Memory B cell (primary cell): ENCODE measurements around the gene TECPR1.

Source experiments
- ATAC-seq: fragments of 150-1000 bp; cut with Tn5 transposase; 2 replicates; pipeline ENCODE4 v1.10.0; 2021; ENCODE audit warnings: low read depth, mild to moderate bottlenecking, moderate library complexity
- DNase-seq, 2 donors: peaks; one replicate each; pipeline ENCODE4 v3.0.0; 2022; ENCODE audit warnings: low spot score in 2 of 2
- H3K27ac Mint-ChIP-seq: one replicate; pipeline ENCODE4 v1.8.0; 2022; ENCODE audit warnings: mild to moderate bottlenecking, moderate library complexity, mixed read lengths
- H3K27me3 Mint-ChIP-seq: one replicate; pipeline ENCODE4 v1.8.0; 2022; ENCODE audit warnings: mixed read lengths
- H3K36me3 Mint-ChIP-seq: one replicate; pipeline ENCODE4 v1.8.0; 2022; ENCODE audit warnings: mild to moderate bottlenecking, mixed read lengths
- H3K4me1 Mint-ChIP-seq: one replicate; pipeline ENCODE4 v1.8.0; 2022; ENCODE audit warnings: mixed read lengths
- H3K4me3 Mint-ChIP-seq: one replicate; pipeline ENCODE4 v1.8.0; 2022; ENCODE audit warnings: mild to moderate bottlenecking, moderate library complexity, mixed read lengths
- H3K9me3 Mint-ChIP-seq: one replicate; pipeline ENCODE4 v1.8.0; 2022; ENCODE audit warnings: mixed read lengths

Gene TECPR1

GRCh38 chr7:98209166-98209920 lies 42.7 kb downstream of the TECPR1 start:
- Mint-ChIP-seq H3K36me3 (peaks cover 29% of the 10 kb centered on the region), H3K27ac (no peak overlapping the region), H3K27me3 (peaks cover 17% of the 10 kb centered on the region), H3K4me3 (peak overlapping the region; percentile 60), H3K9me3 (no peaks in the 10 kb centered on the region), H3K4me1 (peaks cover 13% of the 10 kb centered on the region)
- no peak for DNase-seq
- ATAC-seq = no peak

GRCh38 chr7:98206451-98207330 lies 45.3 kb downstream of the TECPR1 start:
- ATAC-seq (no peak), DNase-seq (no peak)
- Mint-ChIP-seq H3K4me3 (no peak overlapping the region), H3K27ac (no peak overlapping the region), H3K9me3 (no peaks in the 10 kb centered on the region), H3K36me3 (peaks cover 29% of the 10 kb centered on the region), H3K4me1 (peaks cover 22% of the 10 kb centered on the region), H3K27me3 (peaks cover 14% of the 10 kb centered on the region)

GRCh38 chr7:98205162-98205845 lies 46.7 kb downstream of the TECPR1 start:
- H3K36me3 Mint-ChIP-seq = peaks cover 29% of the 10 kb centered on the region

GRCh38 chr7:98204670-98205069 lies 47.4 kb downstream of the TECPR1 start:
- Mint-ChIP-seq H3K9me3 (no peaks in the 10 kb centered on the region), H3K4me3 (peak overlapping the region; percentile 37), H3K27me3 (peaks cover 11% of the 10 kb centered on the region), H3K4me1 (peaks cover 34% of the 10 kb centered on the region), H3K36me3 (peaks cover 32% of the 10 kb centered on the region), H3K27ac (no peak overlapping the region)
- DNase-seq (no peak), ATAC-seq (no peak)

More at GRCh38 chr7:98205162-98205845, 46.7 kb downstream of the TECPR1 start:
- H3K27me3 Mint-ChIP-seq = peaks cover 12% of the 10 kb centered on the region
- peaks cover 32% of the 10 kb centered on the region for H3K4me1 Mint-ChIP-seq
- H3K27ac Mint-ChIP-seq = no peak overlapping the region
- H3K4me3 Mint-ChIP-seq = no peak overlapping the region
- ATAC-seq (no peak), DNase-seq (no peak)
- H3K9me3 Mint-ChIP-seq = no peaks in the 10 kb centered on the region

GRCh38 chr7:98203964-98204605 lies 47.9 kb downstream of the TECPR1 start:
- no peak for ATAC-seq
- Mint-ChIP-seq H3K4me1 (peaks cover 38% of the 10 kb centered on the region), H3K36me3 (peaks cover 35% of the 10 kb centered on the region), H3K4me3 (peak overlapping the region; percentile 77), H3K9me3 (peaks cover 3% of the 10 kb centered on the region), H3K27ac (peak overlapping the region; percentile 86), H3K27me3 (peaks cover 10% of the 10 kb centered on the region)
- DNase-seq = no peak

- Mint-ChIP-seq H3K27ac (peak overlapping the region; percentile 86), H3K4me1 (peaks cover 39% of the 10 kb centered on the region), H3K36me3 (peaks cover 37% of the 10 kb centered on the region), H3K4me3 (peak overlapping the region; percentile 77), H3K27me3 (peaks cover 10% of the 10 kb centered on the region), H3K9me3 (peaks cover 3% of the 10 kb centered on the region)
- DNase-seq (peak; percentile 43 to 49), ATAC-seq (peak; percentile 48)
These were observed 48.6 kb downstream of the TECPR1 start for GRCh38 chr7:98203261-98203963.

- ATAC-seq (peak; percentile 93), DNase-seq (peak; percentile 73 to 84)
- peaks cover 10% of the 10 kb centered on the region for H3K27me3 Mint-ChIP-seq
- H3K27ac Mint-ChIP-seq = peak overlapping the region; percentile 86
- peak overlapping the region; percentile 77 for H3K4me3 Mint-ChIP-seq
- peaks cover 3% of the 10 kb centered on the region for H3K9me3 Mint-ChIP-seq
- peaks cover 39% of the 10 kb centered on the region for H3K36me3 Mint-ChIP-seq
- peaks cover 39% of the 10 kb centered on the region for H3K4me1 Mint-ChIP-seq
These were observed 49.5 kb downstream of the TECPR1 start for GRCh38 chr7:98202367-98203195.

GRCh38 chr7:98200364-98200763 lies 51.7 kb downstream of the TECPR1 start:
- Mint-ChIP-seq H3K4me3 (peak overlapping the region; percentile 57), H3K9me3 (peaks cover 3% of the 10 kb centered on the region), H3K36me3 (peaks cover 29% of the 10 kb centered on the region), H3K27me3 (peaks cover 13% of the 10 kb centered on the region), H3K27ac (peak overlapping the region; percentile 40), H3K4me1 (peaks cover 44% of the 10 kb centered on the region)
- ATAC-seq (peak; percentile 3), DNase-seq (no peak)

GRCh38 chr7:98199131-98199530 lies 52.9 kb downstream of the TECPR1 start:
- Mint-ChIP-seq H3K9me3 (peaks cover 3% of the 10 kb centered on the region), H3K4me3 (no peak overlapping the region), H3K36me3 (peaks cover 25% of the 10 kb centered on the region), H3K27ac (no peak overlapping the region), H3K4me1 (peaks cover 41% of the 10 kb centered on the region), H3K27me3 (peaks cover 10% of the 10 kb centered on the region)
- no peak for DNase-seq
- ATAC-seq = no peak

- Mint-ChIP-seq H3K27ac (no peak overlapping the region), H3K4me3 (no peak overlapping the region), H3K4me1 (peaks cover 29% of the 10 kb centered on the region), H3K36me3 (peaks cover 34% of the 10 kb centered on the region), H3K9me3 (peaks cover 3% of the 10 kb centered on the region), H3K27me3 (peaks cover 8% of the 10 kb centered on the region)
- ATAC-seq (no peak), DNase-seq (no peak)
These were observed 55.1 kb downstream of the TECPR1 start for GRCh38 chr7:98196706-98197605.

- Mint-ChIP-seq H3K36me3 (peaks cover 38% of the 10 kb centered on the region), H3K4me3 (no peak overlapping the region), H3K27ac (no peak overlapping the region), H3K9me3 (peaks cover 3% of the 10 kb centered on the region), H3K27me3 (peaks cover 3% of the 10 kb centered on the region), H3K4me1 (peaks cover 10% of the 10 kb centered on the region)
- no peak for ATAC-seq
- no peak for DNase-seq
These were observed 57.2 kb downstream of the TECPR1 start for GRCh38 chr7:98194672-98195457.
